GM23338 (cell line): ENCODE data around the gene SRGAP2B.
"Not testable (repeated sequence)": the region's sequence is repeated elsewhere in the genome, so short reads cannot be mapped to it uniquely, and the experiment has no call there.

Experiments used
- POLR2AphosphoS5 ChIP-seq: IDR thresholded peaks from 2 replicates; pipeline ENCODE4 v1.6.1; 2016; ENCODE audit warnings: antibody characterized with exemption, low read depth
- TF ChIP-seq, protein P1 (sequence below), 2 experiments: fragments of 200-600 bp in 1 of 2; sonication (generic) in 1 of 2; conservative IDR thresholded peaks; 2 replicates each; pipeline versions ENCODE4 v1.5.1 to v1.6.1; 2016 to 2017; ENCODE audit warnings: antibody characterized with exemption in 2 of 2, low read depth in 2 of 2, mild to moderate bottlenecking in 2 of 2, moderate library complexity in 1 of 2

DNA sequence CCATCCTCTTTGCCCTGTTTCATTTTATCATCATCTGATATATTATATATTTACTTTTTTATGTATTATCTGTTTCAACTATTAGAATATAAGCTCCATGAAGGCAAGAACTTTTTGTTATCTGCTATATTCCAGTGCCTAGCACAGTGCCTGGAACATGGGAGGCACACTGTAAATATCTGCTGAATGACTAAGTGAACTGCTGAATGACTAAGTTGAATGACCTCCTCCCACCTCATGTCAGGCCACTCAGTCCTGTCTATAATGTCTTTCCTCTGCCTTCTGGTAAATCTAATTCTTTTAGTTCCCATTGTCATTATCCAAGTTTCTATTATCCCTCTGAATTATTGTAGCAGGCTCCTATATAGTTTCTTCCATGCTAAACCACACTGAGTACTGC, 156.5 kb downstream of the SRGAP2B start:
- not testable (repeated sequence) for TF ChIP-seq POLR2AphosphoS5
- TF ChIP-seq, protein P1, sequence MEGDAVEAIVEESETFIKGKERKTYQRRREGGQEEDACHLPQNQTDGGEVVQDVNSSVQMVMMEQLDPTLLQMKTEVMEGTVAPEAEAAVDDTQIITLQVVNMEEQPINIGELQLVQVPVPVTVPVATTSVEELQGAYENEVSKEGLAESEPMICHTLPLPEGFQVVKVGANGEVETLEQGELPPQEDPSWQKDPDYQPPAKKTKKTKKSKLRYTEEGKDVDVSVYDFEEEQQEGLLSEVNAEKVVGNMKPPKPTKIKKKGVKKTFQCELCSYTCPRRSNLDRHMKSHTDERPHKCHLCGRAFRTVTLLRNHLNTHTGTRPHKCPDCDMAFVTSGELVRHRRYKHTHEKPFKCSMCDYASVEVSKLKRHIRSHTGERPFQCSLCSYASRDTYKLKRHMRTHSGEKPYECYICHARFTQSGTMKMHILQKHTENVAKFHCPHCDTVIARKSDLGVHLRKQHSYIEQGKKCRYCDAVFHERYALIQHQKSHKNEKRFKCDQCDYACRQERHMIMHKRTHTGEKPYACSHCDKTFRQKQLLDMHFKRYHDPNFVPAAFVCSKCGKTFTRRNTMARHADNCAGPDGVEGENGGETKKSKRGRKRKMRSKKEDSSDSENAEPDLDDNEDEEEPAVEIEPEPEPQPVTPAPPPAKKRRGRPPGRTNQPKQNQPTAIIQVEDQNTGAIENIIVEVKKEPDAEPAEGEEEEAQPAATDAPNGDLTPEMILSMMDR (conservative IDR thresholded peaks at IDR 0.05; ENCODE audit: low read depth in 2 of 2), result not testable (repeated sequence)
